GM23338 (cell line): ENCODE data around the gene GOLGA1. TPM values are rescaled to one million over a fixed set of nuclear protein-coding genes. Genes with fewer than 3 reads are reported as not detected.

Experiments
- ATAC-seq: fragments of 200-7000 bp; cut with Tn5 transposase; 3 replicates; pipeline ENCODE4 v1.9.1; 2020
- DNase-seq: peaks from one replicate; pipeline ENCODE4 v3.0.0-alpha.2; 2015; ENCODE audit warnings: low spot score
- H2AFZ ChIP-seq: fragments of 200-600 bp; sonication (generic); 2 replicates; pipeline ENCODE4 v1.8.0; 2016; ENCODE audit warnings: antibody characterized with exemption, mild to moderate bottlenecking, moderate library complexity
- H3F3A ChIP-seq: fragments of 200-600 bp; sonication (generic); replicated peaks from 2 replicates; pipeline ENCODE4 v1.8.0; 2017; ENCODE audit warnings: antibody characterized with exemption, mixed run types, low read depth
- H3K27ac ChIP-seq: fragments of 200-600 bp; sonication (generic); 2 replicates; pipeline ENCODE4 v1.6.1; 2016; ENCODE audit warnings: low read depth
- H3K27me3 ChIP-seq: fragments of 200-600 bp; sonication (generic); 2 replicates; pipeline ENCODE4 v1.8.0; 2016; ENCODE audit warnings: mild to moderate bottlenecking, mixed run types, moderate library complexity; ENCODE audit not compliant: insufficient read depth
- H3K36me3 ChIP-seq: fragments of 200-600 bp; sonication (generic); 2 replicates; pipeline ENCODE4 v1.8.0; 2016; ENCODE audit warnings: mild to moderate bottlenecking; ENCODE audit not compliant: insufficient read depth
- H3K4me1 ChIP-seq: fragments of 200-600 bp; sonication (generic); 2 replicates; pipeline ENCODE4 v1.8.0; 2016; ENCODE audit warnings: mild to moderate bottlenecking, moderate library complexity; ENCODE audit not compliant: insufficient read depth
- H3K4me2 ChIP-seq: fragments of 200-600 bp; sonication (generic); 2 replicates; pipeline ENCODE4 v1.7.1; 2017; ENCODE audit warnings: mixed run types
- H3K4me3 ChIP-seq: fragments of 200-600 bp; sonication (generic); 2 replicates; pipeline ENCODE4 v1.6.1; 2016; ENCODE audit warnings: mixed run types
- H3K79me2 ChIP-seq: fragments of 200-600 bp; sonication (generic); replicated peaks from 2 replicates; pipeline ENCODE4 v1.8.0; 2017; ENCODE audit warnings: mild to moderate bottlenecking; ENCODE audit not compliant: insufficient read depth
- H3K9me2 ChIP-seq: fragments of 200-600 bp; sonication (generic); 2 replicates; pipeline ENCODE4 v1.8.0; 2017; ENCODE audit not compliant: insufficient read depth
- H4K20me1 ChIP-seq: fragments of 200-600 bp; sonication (generic); replicated peaks from 2 replicates; pipeline ENCODE4 v1.8.0; 2017; ENCODE audit warnings: mild to moderate bottlenecking; ENCODE audit not compliant: insufficient read depth
- H3K27ac Mint-ChIP-seq: 2 replicates; pipeline ENCODE4 v1.8.0; 2020; ENCODE audit warnings: inconsistent platforms, mild to moderate bottlenecking, moderate library complexity, mixed read lengths
- H3K27me3 Mint-ChIP-seq: 3 replicates; pipeline ENCODE4 v1.8.0; 2022; ENCODE audit warnings: low read depth, mild to moderate bottlenecking, moderate library complexity, mixed read lengths, inconsistent platforms; ENCODE audit not compliant: insufficient read depth, poor library complexity
- H3K36me3 Mint-ChIP-seq: 3 replicates; pipeline ENCODE4 v1.8.0; 2021; ENCODE audit warnings: low read depth, mild to moderate bottlenecking, inconsistent platforms, moderate library complexity, mixed read lengths
- H3K4me1 Mint-ChIP-seq: 3 replicates; pipeline ENCODE4 v1.8.0; 2020; ENCODE audit warnings: mild to moderate bottlenecking, inconsistent platforms, mixed read lengths
- H3K4me3 Mint-ChIP-seq: 3 replicates; pipeline ENCODE4 v1.8.0; 2021; ENCODE audit warnings: moderate library complexity, mild to moderate bottlenecking, inconsistent platforms, mixed read lengths
- H3K9me3 Mint-ChIP-seq: 3 replicates; pipeline ENCODE4 v1.8.0; 2020; ENCODE audit warnings: moderate library complexity, mild to moderate bottlenecking, inconsistent platforms, mixed read lengths
- NANOG ChIP-seq: IDR thresholded peaks from 2 replicates; pipeline ENCODE4 v1.6.1; 2016; ENCODE audit warnings: antibody characterized with exemption, borderline replicate concordance
- STAT1 ChIP-seq: IDR thresholded peaks from one replicate; pipeline ENCODE4 v1.6.1; 2016; ENCODE audit warnings: antibody characterized with exemption; ENCODE audit not compliant: unreplicated experiment
- polyA plus RNA-seq: library from polyadenylated mRNA; unstranded; fragments of >200 nt; fragmentation: Nextera tagmentation; extraction: Ambion mirVana; gene quantifications from 2 replicates; pipeline ENCODE4 v1.2.1, GENCODE V29; 2016
- total RNA-seq: library from RNA; depleted of rRNA; stranded (reverse); fragments of >200 nt; shearing (Covaris generic); gene quantifications from 2 replicates; pipeline ENCODE4 v1.2.3, GENCODE V29; 2014
- TF ChIP-seq, protein P1 (sequence below), 2 experiments: fragments of 200-600 bp in 1 of 2; sonication (generic) in 1 of 2; conservative IDR thresholded peaks; 2 replicates each; pipeline versions ENCODE4 v1.5.1 to v1.6.1; 2016 to 2017; ENCODE audit warnings: antibody characterized with exemption in 2 of 2, low read depth in 2 of 2, mild to moderate bottlenecking in 2 of 2, moderate library complexity in 1 of 2
- TF ChIP-seq, protein P2 (sequence below): IDR thresholded peaks from one replicate; pipeline ENCODE4 v1.6.1; 2018; ENCODE audit warnings: antibody characterized with exemption; ENCODE audit not compliant: unreplicated experiment
- TF ChIP-seq, protein P3 (sequence below): fragments of 250-450 bp; sonication (Bioruptor Pico); IDR thresholded peaks from 2 replicates; pipeline ENCODE4 v1.5.0; 2020; ENCODE audit warnings: mild to moderate bottlenecking, moderate library complexity

GOLGA1 gene
- total and polyA plus RNA-seq, 2 experiments from 2014 or later = 6.1 to 8.0 TPM

DNA sequence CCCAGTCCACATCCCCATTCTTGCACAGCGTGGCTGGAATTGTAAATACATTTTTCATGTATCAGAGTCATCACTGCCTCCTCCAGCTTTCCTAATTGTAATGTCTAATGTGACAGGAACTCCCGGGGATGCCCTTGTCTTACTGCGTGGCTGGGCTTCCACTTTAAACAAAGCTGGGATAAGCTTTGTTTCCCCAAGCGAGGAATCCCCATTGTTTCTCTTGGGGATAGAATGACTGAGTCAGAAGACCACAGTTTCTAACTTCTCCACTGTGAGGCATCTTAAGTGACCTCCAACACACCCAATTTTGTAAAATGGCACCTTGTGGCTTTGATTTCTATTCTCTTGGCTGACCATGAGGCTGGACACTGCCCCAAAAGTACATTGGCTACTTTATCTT, 56.5 kb downstream of the GOLGA1 start:
- Histone ChIP-seq H3K79me2 (no peaks in the 10 kb centered on the region), H2AFZ (no peak overlapping the region), H3K4me3 (no peak overlapping the region), H3K36me3 (no peaks in the 10 kb centered on the region), H4K20me1 (0 out of 2 replicates have a peak, but pooled peaks cover 3% of the 10 kb centered on the region), H3K27me3 (no peaks in the 10 kb centered on the region), H3K4me1 (peaks cover 27% of the 10 kb centered on the region), H3F3A (peaks cover 27% of the 10 kb centered on the region; the same call in 1 of the 2 replicates), H3K4me2 (no peak overlapping the region), H3K27ac (peak overlapping the region; percentile 32; the same call in 1 of the 2 replicates), H3K9me2 (no peaks in the 10 kb centered on the region)
- H3K4me3 Mint-ChIP-seq = no peak overlapping the region
- H3K4me1 Mint-ChIP-seq = peaks cover 52% of the 10 kb centered on the region
- peaks cover under 1% of the 10 kb centered on the region; the same call in 2 of the 3 replicates for H3K36me3 Mint-ChIP-seq
- peak; percentile 5; the same call in 2 of the 3 replicates for ATAC-seq
- no peak for DNase-seq
- peaks cover 10% of the 10 kb centered on the region for H3K27me3 Mint-ChIP-seq
- TF ChIP-seq, protein P1, sequence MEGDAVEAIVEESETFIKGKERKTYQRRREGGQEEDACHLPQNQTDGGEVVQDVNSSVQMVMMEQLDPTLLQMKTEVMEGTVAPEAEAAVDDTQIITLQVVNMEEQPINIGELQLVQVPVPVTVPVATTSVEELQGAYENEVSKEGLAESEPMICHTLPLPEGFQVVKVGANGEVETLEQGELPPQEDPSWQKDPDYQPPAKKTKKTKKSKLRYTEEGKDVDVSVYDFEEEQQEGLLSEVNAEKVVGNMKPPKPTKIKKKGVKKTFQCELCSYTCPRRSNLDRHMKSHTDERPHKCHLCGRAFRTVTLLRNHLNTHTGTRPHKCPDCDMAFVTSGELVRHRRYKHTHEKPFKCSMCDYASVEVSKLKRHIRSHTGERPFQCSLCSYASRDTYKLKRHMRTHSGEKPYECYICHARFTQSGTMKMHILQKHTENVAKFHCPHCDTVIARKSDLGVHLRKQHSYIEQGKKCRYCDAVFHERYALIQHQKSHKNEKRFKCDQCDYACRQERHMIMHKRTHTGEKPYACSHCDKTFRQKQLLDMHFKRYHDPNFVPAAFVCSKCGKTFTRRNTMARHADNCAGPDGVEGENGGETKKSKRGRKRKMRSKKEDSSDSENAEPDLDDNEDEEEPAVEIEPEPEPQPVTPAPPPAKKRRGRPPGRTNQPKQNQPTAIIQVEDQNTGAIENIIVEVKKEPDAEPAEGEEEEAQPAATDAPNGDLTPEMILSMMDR (conservative IDR thresholded peaks at IDR 0.05; ENCODE audit: low read depth in 2 of 2) = no peak
- TF ChIP-seq, protein P2, sequence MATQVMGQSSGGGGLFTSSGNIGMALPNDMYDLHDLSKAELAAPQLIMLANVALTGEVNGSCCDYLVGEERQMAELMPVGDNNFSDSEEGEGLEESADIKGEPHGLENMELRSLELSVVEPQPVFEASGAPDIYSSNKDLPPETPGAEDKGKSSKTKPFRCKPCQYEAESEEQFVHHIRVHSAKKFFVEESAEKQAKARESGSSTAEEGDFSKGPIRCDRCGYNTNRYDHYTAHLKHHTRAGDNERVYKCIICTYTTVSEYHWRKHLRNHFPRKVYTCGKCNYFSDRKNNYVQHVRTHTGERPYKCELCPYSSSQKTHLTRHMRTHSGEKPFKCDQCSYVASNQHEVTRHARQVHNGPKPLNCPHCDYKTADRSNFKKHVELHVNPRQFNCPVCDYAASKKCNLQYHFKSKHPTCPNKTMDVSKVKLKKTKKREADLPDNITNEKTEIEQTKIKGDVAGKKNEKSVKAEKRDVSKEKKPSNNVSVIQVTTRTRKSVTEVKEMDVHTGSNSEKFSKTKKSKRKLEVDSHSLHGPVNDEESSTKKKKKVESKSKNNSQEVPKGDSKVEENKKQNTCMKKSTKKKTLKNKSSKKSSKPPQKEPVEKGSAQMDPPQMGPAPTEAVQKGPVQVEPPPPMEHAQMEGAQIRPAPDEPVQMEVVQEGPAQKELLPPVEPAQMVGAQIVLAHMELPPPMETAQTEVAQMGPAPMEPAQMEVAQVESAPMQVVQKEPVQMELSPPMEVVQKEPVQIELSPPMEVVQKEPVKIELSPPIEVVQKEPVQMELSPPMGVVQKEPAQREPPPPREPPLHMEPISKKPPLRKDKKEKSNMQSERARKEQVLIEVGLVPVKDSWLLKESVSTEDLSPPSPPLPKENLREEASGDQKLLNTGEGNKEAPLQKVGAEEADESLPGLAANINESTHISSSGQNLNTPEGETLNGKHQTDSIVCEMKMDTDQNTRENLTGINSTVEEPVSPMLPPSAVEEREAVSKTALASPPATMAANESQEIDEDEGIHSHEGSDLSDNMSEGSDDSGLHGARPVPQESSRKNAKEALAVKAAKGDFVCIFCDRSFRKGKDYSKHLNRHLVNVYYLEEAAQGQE = no peak
- TF ChIP-seq STAT1 = no peak
- H3K27ac Mint-ChIP-seq = no peak overlapping the region
- H3K9me3 Mint-ChIP-seq = no peaks in the 10 kb centered on the region; the same call in 2 of the 3 replicates

DNA sequence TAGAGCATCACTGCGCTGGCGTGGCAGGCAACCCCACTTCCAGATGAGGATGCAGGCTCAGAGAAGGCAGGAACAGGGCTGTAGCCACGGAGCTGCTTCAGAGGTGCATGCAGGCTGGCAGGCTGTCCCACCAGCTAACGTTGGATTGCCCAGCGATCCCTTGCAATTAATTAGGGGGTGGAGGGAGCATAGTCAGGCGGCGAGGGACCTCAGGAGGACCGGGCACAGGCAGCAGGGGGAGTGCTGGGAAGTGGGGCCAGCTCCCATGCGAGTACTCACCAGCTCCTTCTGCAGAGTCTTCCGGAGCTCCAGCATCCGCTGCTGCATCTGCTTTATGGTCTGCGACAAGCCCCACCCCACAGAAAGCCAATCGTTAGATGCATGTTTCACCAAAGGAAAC, 58.7 kb downstream of the GOLGA1 start:
- no peaks in the 10 kb centered on the region; the same call in 2 of the 3 replicates for H3K9me3 Mint-ChIP-seq
- peak; percentile 54 for DNase-seq

More for the DNA sequence above, 58.7 kb downstream of the GOLGA1 start:
- Histone ChIP-seq H3K4me1 (peaks cover 31% of the 10 kb centered on the region), H2AFZ (no peak overlapping the region), H3F3A (peaks cover 43% of the 10 kb centered on the region), H3K27me3 (no peaks in the 10 kb centered on the region), H4K20me1 (peaks cover 3% of the 10 kb centered on the region; the same call in 1 of the 2 replicates), H3K79me2 (no peaks in the 10 kb centered on the region), H3K36me3 (peaks cover 5% of the 10 kb centered on the region; the same call in 1 of the 2 replicates), H3K4me2 (0 out of 2 replicates have a peak overlapping the region, but pooled peaks have one; percentile 33), H3K9me2 (no peaks in the 10 kb centered on the region), H3K4me3 (no peak overlapping the region), H3K27ac (no peak overlapping the region)
- peak; percentile 24 for ATAC-seq
- H3K27me3 Mint-ChIP-seq = peaks cover 10% of the 10 kb centered on the region
- peak overlapping the region; percentile 18; the same call in 1 of the 2 replicates for H3K27ac Mint-ChIP-seq
- H3K36me3 Mint-ChIP-seq = peaks cover 16% of the 10 kb centered on the region
- TF ChIP-seq, protein P1 (conservative IDR thresholded peaks at IDR 0.05; ENCODE audit: low read depth in 2 of 2) = peak in 1 of 2 experiments; percentile 7; a peak in 1 of 4 replicates
- no peak for TF ChIP-seq NANOG
- TF ChIP-seq, protein P3, sequence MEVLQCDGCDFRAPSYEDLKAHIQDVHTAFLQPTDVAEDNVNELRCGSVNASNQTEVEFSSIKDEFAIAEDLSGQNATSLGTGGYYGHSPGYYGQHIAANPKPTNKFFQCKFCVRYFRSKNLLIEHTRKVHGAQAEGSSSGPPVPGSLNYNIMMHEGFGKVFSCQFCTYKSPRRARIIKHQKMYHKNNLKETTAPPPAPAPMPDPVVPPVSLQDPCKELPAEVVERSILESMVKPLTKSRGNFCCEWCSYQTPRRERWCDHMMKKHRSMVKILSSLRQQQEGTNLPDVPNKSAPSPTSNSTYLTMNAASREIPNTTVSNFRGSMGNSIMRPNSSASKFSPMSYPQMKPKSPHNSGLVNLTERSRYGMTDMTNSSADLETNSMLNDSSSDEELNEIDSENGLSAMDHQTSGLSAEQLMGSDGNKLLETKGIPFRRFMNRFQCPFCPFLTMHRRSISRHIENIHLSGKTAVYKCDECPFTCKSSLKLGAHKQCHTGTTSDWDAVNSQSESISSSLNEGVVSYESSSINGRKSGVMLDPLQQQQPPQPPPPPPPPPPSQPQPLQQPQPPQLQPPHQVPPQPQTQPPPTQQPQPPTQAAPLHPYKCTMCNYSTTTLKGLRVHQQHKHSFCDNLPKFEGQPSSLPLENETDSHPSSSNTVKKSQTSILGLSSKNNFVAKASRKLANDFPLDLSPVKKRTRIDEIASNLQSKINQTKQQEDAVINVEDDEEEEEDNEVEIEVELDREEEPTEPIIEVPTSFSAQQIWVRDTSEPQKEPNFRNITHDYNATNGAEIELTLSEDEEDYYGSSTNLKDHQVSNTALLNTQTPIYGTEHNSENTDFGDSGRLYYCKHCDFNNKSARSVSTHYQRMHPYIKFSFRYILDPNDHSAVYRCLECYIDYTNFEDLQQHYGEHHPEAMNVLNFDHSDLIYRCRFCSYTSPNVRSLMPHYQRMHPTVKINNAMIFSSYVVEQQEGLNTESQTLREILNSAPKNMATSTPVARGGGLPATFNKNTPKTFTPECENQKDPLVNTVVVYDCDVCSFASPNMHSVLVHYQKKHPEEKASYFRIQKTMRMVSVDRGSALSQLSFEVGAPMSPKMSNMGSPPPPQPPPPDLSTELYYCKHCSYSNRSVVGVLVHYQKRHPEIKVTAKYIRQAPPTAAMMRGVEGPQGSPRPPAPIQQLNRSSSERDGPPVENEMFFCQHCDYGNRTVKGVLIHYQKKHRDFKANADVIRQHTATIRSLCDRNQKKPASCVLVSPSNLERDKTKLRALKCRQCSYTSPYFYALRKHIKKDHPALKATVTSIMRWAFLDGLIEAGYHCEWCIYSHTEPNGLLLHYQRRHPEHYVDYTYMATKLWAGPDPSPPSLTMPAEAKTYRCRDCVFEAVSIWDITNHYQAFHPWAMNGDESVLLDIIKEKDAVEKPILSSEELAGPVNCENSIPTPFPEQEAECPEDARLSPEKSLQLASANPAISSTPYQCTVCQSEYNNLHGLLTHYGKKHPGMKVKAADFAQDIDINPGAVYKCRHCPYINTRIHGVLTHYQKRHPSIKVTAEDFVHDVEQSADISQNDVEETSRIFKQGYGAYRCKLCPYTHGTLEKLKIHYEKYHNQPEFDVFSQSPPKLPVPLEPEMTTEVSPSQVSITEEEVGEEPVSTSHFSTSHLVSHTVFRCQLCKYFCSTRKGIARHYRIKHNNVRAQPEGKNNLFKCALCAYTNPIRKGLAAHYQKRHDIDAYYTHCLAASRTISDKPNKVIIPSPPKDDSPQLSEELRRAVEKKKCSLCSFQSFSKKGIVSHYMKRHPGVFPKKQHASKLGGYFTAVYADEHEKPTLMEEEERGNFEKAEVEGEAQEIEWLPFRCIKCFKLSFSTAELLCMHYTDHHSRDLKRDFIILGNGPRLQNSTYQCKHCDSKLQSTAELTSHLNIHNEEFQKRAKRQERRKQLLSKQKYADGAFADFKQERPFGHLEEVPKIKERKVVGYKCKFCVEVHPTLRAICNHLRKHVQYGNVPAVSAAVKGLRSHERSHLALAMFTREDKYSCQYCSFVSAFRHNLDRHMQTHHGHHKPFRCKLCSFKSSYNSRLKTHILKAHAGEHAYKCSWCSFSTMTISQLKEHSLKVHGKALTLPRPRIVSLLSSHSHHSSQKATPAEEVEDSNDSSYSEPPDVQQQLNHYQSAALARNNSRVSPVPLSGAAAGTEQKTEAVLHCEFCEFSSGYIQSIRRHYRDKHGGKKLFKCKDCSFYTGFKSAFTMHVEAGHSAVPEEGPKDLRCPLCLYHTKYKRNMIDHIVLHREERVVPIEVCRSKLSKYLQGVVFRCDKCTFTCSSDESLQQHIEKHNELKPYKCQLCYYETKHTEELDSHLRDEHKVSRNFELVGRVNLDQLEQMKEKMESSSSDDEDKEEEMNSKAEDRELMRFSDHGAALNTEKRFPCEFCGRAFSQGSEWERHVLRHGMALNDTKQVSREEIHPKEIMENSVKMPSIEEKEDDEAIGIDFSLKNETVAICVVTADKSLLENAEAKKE (CRISPR knock-in tag) = no peak
- no peak overlapping the region for H3K4me3 Mint-ChIP-seq
- H3K4me1 Mint-ChIP-seq = peaks cover 68% of the 10 kb centered on the region
